ENCODE measurements around the gene PAK6.

Gene PAK6

GRCh38 chr15:40238532-40239403, at the start of gene PAK6:
TSS of gene PAK6 (plus strand) at chr15:40239063. CDS start at chr15:40264786, 25,723 bp downstream.
- DNase-seq, result no peak

DNA sequence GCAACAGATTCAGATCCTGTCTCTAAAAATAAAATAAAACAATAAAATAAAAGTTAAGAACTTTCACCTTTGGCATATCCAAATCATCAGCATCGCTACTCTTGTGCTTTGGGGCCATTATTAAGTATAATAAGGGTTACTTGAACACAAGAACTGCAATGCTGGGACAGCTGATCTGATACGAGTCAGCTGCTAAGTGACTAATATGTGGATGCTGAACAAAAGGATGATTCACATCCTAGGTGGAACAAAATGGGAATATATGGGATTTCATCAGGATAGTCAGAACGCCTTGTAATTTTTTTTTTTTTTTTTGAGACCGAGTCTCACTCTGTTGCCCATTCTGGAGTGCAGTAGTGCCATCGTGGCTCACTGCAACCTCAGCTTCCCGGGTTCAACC, 48.3 kb upstream of the PAK6 start:
- DNase-seq, result no peak

GRCh38 chr15:40192942-40193341, 45.9 kb upstream of the PAK6 start:
- no peak for DNase-seq

- DNase-seq, result no peak
Measured at GRCh38 chr15:40197434-40197833, 41.4 kb upstream of the PAK6 start.

GRCh38 chr15:40198355-40199085, 40.3 kb upstream of the PAK6 start:
- DNase-seq, result no peak

DNA sequence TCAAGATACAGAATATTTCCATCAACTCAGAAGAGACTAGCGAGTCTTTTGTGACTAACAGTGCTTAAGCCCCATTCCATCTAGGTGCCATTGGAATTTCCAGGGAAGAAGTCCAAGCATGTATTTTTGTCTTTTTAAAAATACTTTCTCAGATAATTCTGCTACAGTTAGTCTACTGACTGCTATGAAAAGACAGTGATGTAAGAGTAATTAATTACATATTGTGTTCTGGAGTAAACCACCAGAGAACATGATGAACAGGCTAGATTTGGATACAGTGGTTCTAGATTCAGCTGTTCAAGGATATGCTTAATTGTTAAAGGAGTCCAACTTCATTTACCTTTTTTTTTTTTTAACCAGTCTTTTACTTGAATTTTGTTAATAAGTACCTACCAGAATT, 34.8 kb upstream of the PAK6 start:
- DNase-seq, result no peak

- DNase-seq, result peak; percentile 37
Measured at GRCh38 chr15:40217166-40217824, 21.6 kb upstream of the PAK6 start.

- no peak for DNase-seq
Measured at GRCh38 chr15:40219801-40220200, 19.1 kb upstream of the PAK6 start.

DNA sequence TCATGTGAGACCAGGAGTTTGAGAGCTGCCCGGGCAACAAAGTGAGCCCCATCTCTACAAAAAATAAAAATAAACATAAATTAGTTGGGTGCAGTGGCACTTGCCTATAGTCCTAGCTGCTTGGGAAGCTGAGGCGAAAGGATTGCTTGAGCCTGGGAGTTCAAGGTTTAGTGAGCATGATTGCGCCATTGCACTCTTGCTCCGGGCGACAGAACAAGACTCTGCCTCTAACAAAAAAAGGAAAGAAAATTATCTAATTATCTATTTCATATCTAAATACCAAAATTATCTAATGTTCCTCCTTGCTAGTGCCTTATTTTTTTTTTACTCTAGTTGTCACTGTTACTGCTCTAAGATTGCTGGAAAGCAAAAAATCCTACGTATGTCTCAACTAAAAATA, 16.7 kb upstream of the PAK6 start:
- no peak for DNase-seq

GRCh38 chr15:40226736-40227135, 12.1 kb upstream of the PAK6 start:
- DNase-seq, result no peak

- DNase-seq, result no peak
Measured at GRCh38 chr15:40229316-40229715, 9.5 kb upstream of the PAK6 start.

DNA sequence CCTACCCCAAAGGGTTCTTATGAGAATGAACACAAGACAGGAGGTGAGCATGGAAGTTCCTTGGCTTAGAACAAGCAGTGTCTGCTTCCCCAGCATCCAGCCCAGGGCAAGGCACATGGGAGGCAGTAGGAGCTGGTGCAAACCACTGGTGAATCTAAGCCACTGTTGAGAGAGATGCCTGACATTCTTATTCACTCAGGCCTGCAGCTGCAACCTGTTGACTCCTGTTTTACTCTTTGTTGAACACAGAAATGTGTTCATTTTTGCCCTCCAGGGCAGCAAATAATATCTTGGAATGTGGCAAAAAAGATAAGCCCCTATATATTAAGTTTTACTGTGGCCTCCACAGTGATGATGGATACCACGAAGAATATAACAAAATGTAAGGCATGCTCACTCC, 8.9 kb upstream of the PAK6 start:
- no peak for DNase-seq

DNA sequence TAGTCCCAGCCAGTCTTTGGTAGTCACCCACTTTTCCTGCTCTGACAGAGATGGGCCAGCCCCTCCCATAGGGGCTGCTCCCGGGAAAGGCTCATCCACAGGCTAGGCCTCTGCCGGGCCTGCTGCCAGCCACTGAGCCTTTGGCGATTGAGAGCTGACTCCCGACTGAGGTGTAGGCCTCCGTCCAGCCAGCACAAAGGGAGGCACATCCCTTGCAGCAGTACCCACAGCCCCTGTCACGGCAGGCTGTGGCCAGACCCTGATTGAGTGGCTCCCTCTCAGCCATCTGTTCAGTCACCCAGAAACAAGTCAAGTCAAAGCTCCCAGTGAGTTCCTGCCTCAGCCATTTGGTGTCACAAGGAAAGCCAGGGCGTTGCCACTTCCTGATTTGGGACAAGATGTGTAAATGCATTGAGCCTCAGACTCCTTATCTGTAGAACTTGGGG, 6.2 kb upstream of the PAK6 start:
- peak; percentile 57 for DNase-seq

- no peak for DNase-seq
Measured at GRCh38 chr15:40233727-40234577, 4.9 kb upstream of the PAK6 start.

- no peak for DNase-seq
Measured at GRCh38 chr15:40234783-40235182, 4.1 kb upstream of the PAK6 start.

GRCh38 chr15:40235201-40235885, 3.5 kb upstream of the PAK6 start:
- DNase-seq, result no peak

- DNase-seq, result no peak
Measured at GRCh38 chr15:40239404-40239692, 485 bp downstream of the PAK6 start.

- DNase-seq, result no peak
Measured at GRCh38 chr15:40239693-40240618, 1.1 kb downstream of the PAK6 start.

DNA sequence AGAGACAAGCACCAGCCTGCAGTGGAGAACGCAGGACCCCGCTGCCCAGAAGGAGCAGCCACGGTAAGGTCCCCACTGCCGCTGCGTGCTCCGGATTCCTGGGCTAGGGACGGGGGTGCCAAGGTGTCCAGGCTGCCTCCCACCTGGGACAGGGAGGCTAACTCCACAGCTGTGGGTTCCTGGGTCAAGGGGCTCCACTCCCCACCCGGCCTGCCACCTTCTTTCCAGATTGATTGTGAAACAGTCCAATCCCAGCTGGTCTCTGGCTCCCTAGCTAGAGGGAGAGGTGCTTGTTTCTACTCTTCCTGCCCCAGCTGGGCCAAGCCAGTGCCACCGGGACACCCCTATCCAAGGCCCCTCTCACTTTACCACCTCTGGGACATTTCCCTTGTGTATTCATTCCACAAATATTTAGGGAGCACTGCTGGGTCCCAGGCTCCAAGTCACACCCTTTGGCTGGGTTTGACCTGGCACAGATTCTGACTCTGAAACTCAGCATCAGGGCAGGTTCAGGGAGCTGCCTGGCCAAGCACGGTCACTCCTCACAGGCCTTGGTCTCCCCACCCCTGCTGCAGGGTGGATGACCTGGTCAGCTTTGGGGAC, 1.9 kb downstream of the PAK6 start:
- no peak for DNase-seq

All from NCI-H524 treated with DMSO at 0.1 percent for 48 hours (cell line).